Dendritic cell treated with granulocyte-macrophage colony-stimulating factor and Interleukin-4, amounts not matched to agents 40 ng/mL and 50 ng/mL, for 4 days (primary cell): Measurements from ENCODE around the gene POM121.
"Not testable (repeated sequence)": the region's sequence is repeated elsewhere in the genome, so short reads cannot be mapped to it uniquely, and the experiment has no call there.

Source experiments
- H3K27ac Mint-ChIP-seq: one replicate; pipeline ENCODE4 v1.8.0; 2022; ENCODE audit warnings: mild to moderate bottlenecking, mixed read lengths
- H3K27me3 Mint-ChIP-seq: one replicate; pipeline ENCODE4 v1.8.0; 2022; ENCODE audit warnings: mild to moderate bottlenecking, mixed read lengths
- H3K36me3 Mint-ChIP-seq: one replicate; pipeline ENCODE4 v1.8.0; 2022; ENCODE audit warnings: low read depth, mixed read lengths
- H3K4me1 Mint-ChIP-seq: one replicate; pipeline ENCODE4 v1.8.0; 2022; ENCODE audit warnings: low read depth, mixed read lengths
- H3K4me3 Mint-ChIP-seq: one replicate; pipeline ENCODE4 v1.8.0; 2022; ENCODE audit warnings: mild to moderate bottlenecking, moderate library complexity, mixed read lengths
- H3K9me3 Mint-ChIP-seq: one replicate; pipeline ENCODE4 v1.8.0; 2022; ENCODE audit warnings: mixed read lengths
- intact Hi-C: fragments of 100-400 bp; cut with micrococcal nuclease; formaldehyde crosslinking; loops from one replicate; pipeline ENCODE4 v1.15.0; 2022

The POM121 gene

DNA sequence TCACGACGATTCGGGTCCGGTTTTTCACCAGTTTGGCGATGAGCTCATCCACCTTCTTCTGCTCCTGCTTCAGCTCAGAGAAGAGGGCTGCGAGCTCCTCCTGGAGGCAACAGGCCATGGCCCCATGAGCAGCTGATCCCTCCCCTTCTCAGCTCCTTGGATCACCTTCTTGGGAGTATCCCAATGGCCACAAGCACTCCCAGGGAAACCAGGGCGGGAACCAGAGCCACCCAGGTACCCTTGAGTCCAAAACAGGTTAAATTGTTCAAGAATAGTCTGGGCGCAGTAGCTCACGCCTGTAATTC is 36.4 kb downstream of the POM121 start:
- H3K27ac Mint-ChIP-seq, H3K27me3 Mint-ChIP-seq, intact Hi-C loops, H3K4me1 Mint-ChIP-seq, H3K9me3 Mint-ChIP-seq, H3K4me3 Mint-ChIP-seq, H3K36me3 Mint-ChIP-seq: not testable (repeated sequence)

DNA sequence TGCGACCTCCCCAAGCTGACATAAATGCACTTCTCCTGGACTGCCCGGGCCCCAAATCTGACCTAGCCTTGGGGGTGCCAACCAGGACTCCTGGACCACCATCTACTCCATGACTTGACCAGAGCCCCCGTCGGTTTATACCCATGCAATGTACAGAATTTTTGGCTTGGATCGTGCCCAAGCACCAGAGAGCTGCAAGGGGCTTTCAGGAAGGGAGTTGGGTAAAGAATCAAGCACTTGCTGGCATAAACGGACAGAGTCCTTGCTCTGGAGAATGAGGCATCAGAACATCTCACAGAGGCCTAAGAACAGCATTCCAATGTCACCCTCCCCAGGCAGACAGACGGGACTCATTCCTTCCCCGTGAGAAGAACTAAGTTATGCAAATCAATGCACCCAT is 38.2 kb downstream of the POM121 start:
- intact Hi-C loops, H3K4me3 Mint-ChIP-seq, H3K4me1 Mint-ChIP-seq, H3K9me3 Mint-ChIP-seq, H3K36me3 Mint-ChIP-seq, H3K27me3 Mint-ChIP-seq, H3K27ac Mint-ChIP-seq: not testable (repeated sequence)

DNA sequence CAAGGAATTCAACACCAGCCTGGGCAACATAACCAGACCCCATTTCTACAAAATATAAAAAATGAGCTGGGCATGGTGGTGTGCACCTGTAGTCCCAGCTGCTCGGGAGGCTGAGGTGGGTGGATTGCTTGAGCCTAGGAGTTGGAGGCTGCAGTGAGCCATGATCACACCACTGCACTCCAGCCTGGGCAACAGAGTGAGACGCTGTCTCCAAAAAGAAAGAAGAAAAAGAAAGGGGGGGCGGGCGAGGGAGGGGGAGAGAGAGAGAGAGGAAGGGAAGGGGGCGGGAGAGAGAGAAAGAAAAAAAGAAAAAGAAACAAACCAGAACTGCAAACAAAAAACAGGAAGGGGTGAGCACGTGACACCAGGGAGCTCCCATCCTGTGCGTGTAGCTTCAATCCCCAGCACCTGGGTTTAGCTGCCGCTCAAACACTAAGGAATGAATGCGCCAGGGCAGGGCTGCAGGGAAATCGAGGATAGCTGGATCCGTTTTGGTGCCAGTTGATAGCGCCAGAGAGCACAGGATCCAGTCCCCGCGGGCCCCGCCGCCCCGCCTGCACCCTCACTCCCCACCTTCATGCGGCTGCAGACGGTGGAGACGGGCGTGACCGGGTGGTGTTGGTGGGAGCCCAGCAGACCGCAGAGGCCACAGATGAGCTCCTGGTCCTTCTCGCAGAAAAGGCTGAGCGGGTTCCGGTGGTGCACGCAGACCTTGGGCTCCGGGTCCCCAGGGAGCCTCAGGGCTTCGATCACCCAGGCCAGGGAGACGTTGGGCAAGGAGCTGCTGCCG is 40.5 kb downstream of the POM121 start:
- H3K27me3 Mint-ChIP-seq, H3K9me3 Mint-ChIP-seq, H3K4me1 Mint-ChIP-seq, H3K4me3 Mint-ChIP-seq, H3K36me3 Mint-ChIP-seq, H3K27ac Mint-ChIP-seq, intact Hi-C loops: not testable (repeated sequence)

DNA sequence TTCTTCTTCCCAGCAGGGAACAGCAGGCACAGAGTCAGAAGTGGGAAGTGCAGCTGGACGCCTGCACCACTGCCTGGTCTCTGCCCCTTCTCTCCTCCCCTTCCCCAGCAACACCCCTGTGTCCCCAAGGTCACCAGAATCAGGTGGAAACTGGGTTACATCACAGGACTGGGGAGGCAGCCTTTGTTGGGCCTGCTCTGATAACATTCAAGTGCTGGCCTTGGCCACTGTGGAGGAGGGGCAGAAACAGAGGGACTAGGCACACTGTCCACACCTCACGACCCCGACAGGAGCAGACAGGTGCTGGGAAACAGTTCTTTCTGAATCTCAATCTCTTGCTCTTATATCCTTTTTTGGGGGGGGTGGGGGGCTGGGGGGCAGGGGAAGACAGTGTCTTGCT is 42.0 kb downstream of the POM121 start:
- H3K4me1 Mint-ChIP-seq, H3K9me3 Mint-ChIP-seq, H3K27me3 Mint-ChIP-seq, H3K4me3 Mint-ChIP-seq, H3K36me3 Mint-ChIP-seq, intact Hi-C loops, H3K27ac Mint-ChIP-seq: not testable (repeated sequence)

DNA sequence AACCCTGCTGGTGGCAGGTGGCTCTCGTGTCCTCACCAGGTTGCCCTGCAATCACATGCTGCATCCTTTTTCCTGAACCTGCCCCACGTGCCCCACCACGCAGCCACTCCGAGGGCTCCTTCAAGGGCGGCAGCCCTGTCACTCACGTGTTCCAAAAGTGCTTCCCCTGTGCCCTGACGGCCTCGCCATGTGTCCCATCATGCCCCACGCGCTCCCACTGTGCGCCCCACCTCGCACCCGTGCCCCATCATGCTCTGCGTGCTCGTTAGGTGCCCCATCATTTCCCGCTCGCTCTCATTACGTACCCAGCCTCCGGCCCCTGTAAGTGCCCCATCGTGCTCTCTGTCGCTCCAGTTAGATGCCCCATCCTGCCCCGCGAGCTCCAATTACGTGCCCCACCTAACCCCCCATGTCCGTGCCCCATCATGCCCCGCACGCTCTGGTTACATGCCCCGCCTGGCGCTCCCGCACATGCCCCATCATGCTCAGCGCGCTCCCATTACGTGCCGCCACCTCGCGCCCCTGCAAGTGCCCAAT is 44.2 kb downstream of the POM121 start, which contains the start of gene TRIM74:
TRIM74 (minus strand) TSS at position 487 of the 537 bp plus-strand sequence. CDS start 3,309 bp downstream, outside the sequence.
- H3K27ac Mint-ChIP-seq, H3K4me3 Mint-ChIP-seq, H3K9me3 Mint-ChIP-seq, H3K36me3 Mint-ChIP-seq, H3K27me3 Mint-ChIP-seq, intact Hi-C loops, H3K4me1 Mint-ChIP-seq: not testable (repeated sequence)

DNA sequence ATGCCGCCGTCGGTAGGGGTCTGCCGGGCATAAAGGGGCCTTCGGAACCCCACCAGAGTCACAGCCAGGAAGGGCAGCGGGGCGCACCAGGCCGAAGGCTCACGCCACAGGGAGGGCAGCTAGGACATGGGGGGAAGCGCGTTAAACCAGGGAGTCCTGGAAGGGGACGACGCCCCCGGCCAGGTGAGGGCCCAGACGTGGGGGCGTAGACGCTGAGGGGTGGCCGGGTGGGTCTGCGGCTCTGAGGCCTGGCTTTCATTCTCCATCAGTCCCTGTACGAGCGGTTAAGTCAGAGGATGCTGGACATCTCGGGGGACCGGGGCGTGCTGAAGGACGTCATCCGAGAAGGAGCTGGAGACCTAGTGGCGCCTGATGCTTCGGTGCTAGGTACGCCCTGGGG is 44.8 kb downstream of the POM121 start:
- H3K9me3 Mint-ChIP-seq, intact Hi-C loops, H3K36me3 Mint-ChIP-seq, H3K4me3 Mint-ChIP-seq, H3K27ac Mint-ChIP-seq, H3K27me3 Mint-ChIP-seq, H3K4me1 Mint-ChIP-seq: not testable (repeated sequence)

DNA sequence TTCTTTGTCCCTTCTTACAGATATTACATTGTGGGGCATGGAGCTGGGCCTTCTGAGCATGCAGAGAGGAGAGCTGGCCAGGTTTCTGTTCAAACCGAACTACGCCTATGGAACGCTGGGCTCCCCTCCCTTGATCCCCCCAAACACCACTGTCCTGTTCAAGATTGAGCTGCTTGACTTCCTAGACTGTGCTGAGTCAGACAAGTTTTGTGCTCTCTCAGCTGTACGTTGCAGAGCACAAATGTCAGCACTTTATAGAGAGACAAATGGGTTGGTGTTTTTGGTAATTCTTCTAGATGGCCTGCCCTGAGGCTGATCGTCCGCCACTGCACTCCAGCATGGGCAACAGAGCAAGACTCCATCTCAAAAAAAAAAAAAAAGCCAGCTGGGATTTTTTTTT is 46.6 kb downstream of the POM121 start:
- intact Hi-C loops, H3K4me3 Mint-ChIP-seq, H3K4me1 Mint-ChIP-seq, H3K36me3 Mint-ChIP-seq, H3K27ac Mint-ChIP-seq, H3K27me3 Mint-ChIP-seq, H3K9me3 Mint-ChIP-seq: not testable (repeated sequence)

DNA sequence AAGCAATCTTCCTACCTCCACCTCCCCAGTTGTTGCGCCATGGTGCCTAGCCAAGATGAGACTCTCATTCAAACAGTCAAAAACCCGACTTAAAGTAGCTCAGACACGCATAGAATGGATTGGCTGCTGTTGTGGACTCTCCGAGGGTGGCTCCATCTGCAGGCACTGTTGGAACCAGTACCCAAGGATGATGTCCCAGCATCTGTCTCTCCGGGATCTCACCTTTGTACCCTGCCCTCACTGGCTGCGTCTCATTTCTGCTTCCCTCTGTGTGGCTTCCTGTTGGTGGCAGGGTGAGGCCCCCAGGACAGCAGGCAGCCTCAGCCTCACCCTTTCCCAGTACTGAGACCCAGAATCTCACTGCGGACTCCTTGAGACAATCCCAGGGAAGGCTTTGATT is 49.9 kb downstream of the POM121 start:
- H3K4me3 Mint-ChIP-seq, intact Hi-C loops, H3K27me3 Mint-ChIP-seq, H3K9me3 Mint-ChIP-seq, H3K36me3 Mint-ChIP-seq, H3K4me1 Mint-ChIP-seq, H3K27ac Mint-ChIP-seq: not testable (repeated sequence)

DNA sequence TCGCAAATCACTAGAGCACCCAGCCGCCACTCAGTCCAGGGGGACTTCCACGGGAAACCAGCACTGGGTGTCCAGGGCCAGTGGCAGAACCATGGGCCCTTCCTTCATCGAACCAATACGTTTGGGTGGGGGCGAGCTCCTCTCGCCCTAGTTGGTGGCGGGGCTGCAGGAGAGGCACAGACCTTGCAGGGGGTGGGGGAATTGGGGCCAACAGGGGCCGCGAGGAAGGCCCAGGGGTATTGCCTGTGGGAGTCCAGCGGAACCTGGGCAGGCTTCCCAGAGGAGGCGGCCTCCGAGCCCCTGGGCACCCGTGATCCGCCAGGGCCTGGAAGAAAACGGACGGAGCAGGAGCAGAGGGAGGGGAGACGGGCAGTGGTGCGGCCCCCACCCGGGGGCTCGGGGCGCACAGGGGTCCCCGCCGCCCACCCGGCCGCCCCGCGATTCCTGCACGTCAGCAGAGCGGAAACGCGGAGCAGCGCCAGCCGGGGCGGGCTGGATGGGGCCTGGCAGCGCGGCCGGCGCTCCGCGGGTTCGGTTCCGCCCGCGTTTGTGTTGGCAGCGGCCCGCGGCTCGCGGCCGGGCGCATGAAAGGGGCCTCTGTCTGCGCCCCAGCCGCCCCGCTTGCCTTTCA is 50.9 kb downstream of the POM121 start:
- H3K4me1 Mint-ChIP-seq, H3K4me3 Mint-ChIP-seq, intact Hi-C loops, H3K27me3 Mint-ChIP-seq, H3K9me3 Mint-ChIP-seq, H3K27ac Mint-ChIP-seq, H3K36me3 Mint-ChIP-seq: not testable (repeated sequence)

DNA sequence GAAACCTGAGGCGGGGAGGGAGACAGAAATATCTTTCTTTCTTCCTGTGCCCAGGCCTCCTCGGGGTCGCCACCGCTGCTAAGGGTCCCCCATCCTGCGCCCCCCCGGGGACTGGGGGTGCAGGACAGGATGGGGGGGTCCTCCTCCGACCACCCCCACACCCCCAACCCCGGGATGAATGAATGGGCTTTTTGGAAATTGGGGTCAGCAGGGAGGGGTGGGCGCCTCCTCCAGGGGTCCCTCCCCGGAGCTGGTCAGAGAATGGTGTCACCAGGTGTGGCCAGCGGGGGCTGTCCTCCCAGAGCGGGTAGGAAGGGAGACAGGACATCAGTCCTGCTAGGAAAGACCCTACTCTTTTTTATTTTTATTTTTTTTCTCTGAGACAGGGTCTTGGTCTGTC is 51.5 kb downstream of the POM121 start:
- H3K27ac Mint-ChIP-seq, intact Hi-C loops, H3K4me1 Mint-ChIP-seq, H3K36me3 Mint-ChIP-seq, H3K4me3 Mint-ChIP-seq, H3K27me3 Mint-ChIP-seq, H3K9me3 Mint-ChIP-seq: not testable (repeated sequence)

DNA sequence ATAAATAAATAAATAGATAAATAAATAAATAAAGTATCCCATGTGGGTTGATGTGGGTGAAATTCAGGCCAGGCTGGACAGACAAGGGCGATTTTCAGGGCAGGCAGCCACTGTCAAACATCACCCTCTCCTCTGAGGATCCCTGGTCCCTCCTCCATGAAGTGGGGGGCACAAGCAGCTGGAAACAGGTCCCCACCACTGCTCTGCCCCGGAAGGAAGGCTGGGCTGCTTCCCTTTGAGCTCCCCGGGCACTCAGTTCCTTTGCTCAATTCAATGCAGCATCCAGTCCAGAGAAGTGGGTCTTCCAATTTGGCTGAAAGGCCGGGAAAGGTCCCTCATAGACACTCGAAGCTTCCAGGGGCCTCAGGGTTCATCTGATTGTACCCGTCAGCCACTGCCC is 55.5 kb downstream of the POM121 start:
- H3K27ac Mint-ChIP-seq, H3K9me3 Mint-ChIP-seq, H3K27me3 Mint-ChIP-seq, intact Hi-C loops, H3K36me3 Mint-ChIP-seq, H3K4me3 Mint-ChIP-seq, H3K4me1 Mint-ChIP-seq: not testable (repeated sequence)

DNA sequence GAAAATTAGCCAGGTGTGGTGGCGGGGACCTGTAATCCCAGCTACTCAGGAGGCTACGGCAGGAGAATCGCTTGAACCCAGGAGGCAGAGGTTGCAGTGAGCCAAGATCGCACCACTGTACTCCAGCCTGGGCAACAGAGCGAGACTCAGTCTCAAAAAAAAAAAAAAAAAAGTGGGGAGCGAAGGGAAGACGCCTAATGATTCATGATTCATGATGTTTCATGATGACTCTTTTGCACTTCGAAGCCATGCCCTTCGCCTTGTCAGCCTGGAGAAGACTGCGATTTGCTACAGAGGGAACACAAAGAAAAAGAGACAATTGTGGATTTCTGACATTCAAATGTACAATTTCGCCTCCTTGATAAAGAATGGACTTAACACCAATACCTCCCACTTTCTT is 57.2 kb downstream of the POM121 start:
- H3K36me3 Mint-ChIP-seq, H3K27me3 Mint-ChIP-seq, H3K4me3 Mint-ChIP-seq, intact Hi-C loops, H3K4me1 Mint-ChIP-seq, H3K9me3 Mint-ChIP-seq, H3K27ac Mint-ChIP-seq: not testable (repeated sequence)

DNA sequence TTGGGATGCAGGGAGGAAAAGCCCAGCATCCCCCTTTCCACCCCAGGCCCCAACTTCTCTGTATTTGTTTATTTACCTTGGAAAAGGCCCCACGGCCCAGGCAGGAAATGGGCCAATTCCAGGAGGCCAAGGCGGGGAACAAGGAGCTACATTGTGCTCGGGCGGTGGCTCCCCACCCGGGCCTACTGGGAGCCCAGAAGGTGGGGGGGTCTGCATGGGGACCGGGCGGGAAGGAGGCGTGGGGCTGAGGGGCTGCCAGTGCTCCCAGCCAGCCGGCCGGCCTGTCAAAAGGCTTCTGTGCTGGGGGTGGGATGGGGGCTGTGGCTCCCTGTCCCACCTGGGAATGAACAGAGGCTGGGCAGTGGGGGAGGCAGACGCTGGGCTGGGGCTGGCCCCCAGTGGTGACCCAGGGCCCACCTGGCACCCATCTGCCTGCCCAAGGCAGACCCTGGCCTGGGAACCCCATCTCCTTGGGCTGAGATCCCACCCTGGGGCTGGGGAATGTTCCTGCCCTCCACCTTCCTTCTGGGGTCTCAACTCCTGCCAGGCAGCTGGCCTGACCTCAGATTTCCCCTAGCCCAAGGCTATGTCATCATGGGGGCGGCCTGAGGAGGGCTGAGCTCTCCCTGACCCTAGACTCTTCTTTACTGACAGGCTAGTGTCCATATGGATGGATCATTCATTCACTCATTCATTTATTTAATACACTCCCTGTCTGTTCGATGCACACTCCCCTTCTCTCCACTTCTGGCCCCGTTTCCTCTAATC is 65.4 kb downstream of the POM121 start:
- H3K36me3 Mint-ChIP-seq, intact Hi-C loops, H3K4me1 Mint-ChIP-seq, H3K27me3 Mint-ChIP-seq, H3K9me3 Mint-ChIP-seq, H3K4me3 Mint-ChIP-seq, H3K27ac Mint-ChIP-seq: not testable (repeated sequence)

DNA sequence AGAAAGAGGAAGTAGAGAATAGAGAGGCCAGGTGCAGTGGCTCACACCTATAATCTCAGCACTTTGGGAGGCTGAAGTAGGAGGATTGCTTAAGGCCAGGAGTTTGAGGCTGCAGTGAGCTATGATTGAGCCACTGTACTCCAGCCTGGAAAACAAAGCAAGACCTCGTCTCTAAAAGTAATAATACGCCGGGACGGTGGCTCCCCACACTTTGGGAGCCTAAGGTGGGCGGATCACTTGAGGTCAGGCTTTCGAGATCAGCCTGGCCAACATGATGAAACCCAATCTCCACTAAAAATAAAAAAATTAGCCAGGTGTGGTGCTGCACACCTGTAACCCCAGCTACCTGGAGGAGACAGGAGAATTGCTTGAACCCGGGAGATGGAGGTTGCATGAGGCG is 70.6 kb downstream of the POM121 start:
- H3K27ac Mint-ChIP-seq, H3K9me3 Mint-ChIP-seq, H3K4me3 Mint-ChIP-seq, H3K27me3 Mint-ChIP-seq, H3K36me3 Mint-ChIP-seq, H3K4me1 Mint-ChIP-seq, intact Hi-C loops: not testable (repeated sequence)
